B cell (primary cell): ENCODE results near the gene TESK2.

Experiments
- CTCF ChIP-seq: fragments of 200-600 bp; IDR thresholded peaks from one replicate; pipeline ENCODE4 v1.8.0; 2022; ENCODE audit warnings: antibody characterized with exemption, mild to moderate bottlenecking
- EZH2 ChIP-seq: IDR thresholded peaks from 2 replicates; pipeline ENCODE4 v1.6.1; 2012; ENCODE audit warnings: borderline replicate concordance, low read depth, mild to moderate bottlenecking, moderate library complexity, low read length; ENCODE audit not compliant: insufficient read depth, poor library complexity, severe bottlenecking

- TF ChIP-seq CTCF (no peak), EZH2 (no peak)
Measured at GRCh38 chr1:45522324-45523104, 31.6 kb upstream of the TESK2 start.
